Measurements from ENCODE around the gene LZTS3.
A peak's percentile ranks its signal among the peaks of the same experiment; 100 is the strongest.
"Not testable (repeated sequence)": the region's sequence is repeated elsewhere in the genome, so short reads cannot be mapped to it uniquely, and the experiment has no call there.

Gene LZTS3

DNA sequence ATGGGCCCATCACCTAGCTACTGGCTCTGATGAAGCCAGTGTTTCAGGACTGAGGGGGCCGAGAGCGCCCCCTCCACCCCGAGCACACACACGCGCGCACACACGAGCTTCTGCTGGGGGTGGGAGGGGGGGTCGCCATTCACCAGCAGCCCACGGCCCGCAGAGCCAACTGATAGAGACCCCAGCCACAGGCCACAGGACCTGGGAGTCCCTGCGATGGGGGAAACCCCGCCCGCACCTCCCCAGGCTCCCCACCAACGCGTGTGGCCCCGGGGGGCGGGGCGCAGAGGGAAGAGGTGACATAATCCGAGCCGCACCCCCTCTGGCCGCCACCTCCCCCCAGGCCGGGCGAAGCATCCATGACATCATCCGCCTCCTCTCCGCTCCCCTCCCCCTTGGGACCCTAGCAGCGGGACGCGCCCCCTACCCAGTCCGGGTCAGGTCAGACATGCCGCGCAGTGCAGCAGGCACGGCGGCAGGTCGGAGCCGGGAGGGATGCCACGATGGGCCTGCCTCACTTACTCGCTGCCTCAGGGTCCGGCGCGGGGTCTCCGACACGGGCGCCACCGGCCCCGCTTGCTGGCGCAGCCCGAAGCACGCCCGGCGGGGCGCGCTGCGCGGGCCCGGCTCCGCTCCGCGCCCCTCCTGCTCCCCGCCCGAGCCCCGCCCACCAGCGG is at the start of gene LZTS3:
Gene LZTS3 (minus strand): TSS at position 617 of the 677 bp plus-strand sequence. CDS start 6,386 bp downstream, outside the sequence.
- DNase-seq (ENCODE audit: low read depth), result no peak

DNA sequence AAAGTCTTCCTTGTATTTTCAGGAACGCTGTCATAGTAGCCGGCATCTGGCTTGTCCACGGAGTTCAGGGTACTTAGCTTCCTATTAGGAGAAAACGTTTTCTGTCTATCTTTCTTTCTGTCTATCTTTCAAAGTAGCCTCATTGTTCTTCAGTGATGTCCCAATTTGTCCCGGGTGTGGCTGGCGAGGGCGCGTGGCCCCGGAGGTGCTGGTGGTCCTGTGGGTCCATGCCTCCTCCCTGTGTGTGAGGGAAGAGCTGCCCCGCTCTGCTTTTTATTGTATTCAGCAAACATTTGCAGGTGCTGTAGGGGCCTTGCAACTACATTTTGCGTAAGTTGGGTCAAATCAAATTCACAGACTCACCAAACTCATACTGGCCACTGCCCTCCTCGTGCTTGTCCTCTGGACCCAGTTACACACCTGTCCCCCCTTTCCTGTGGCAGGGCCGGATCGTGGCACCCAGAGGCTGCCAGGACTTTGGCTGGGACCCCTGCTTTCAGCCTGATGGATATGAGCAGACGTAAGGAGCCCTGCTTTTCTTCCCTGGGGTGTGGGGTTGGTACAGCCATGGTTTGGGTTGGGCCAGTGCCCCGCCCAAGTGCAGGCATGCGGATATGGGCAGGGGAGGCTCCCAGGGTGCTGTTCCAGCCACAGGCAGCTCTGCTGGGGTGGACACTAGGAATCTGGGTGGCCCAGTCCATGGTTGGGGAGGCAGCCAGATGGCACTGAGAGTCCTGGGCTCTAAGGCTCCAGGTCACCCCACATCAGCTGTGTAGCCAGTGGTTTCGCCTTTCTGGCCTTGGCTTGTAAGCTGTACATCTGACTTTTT is 48.3 kb upstream of the LZTS3 start:
- no peak for DNase-seq (ENCODE audit: low read depth)

GRCh38 chr20:3218307-3218988 is 45.1 kb upstream of the LZTS3 start:
- DNase-seq (ENCODE audit: low read depth), result no peak

DNA sequence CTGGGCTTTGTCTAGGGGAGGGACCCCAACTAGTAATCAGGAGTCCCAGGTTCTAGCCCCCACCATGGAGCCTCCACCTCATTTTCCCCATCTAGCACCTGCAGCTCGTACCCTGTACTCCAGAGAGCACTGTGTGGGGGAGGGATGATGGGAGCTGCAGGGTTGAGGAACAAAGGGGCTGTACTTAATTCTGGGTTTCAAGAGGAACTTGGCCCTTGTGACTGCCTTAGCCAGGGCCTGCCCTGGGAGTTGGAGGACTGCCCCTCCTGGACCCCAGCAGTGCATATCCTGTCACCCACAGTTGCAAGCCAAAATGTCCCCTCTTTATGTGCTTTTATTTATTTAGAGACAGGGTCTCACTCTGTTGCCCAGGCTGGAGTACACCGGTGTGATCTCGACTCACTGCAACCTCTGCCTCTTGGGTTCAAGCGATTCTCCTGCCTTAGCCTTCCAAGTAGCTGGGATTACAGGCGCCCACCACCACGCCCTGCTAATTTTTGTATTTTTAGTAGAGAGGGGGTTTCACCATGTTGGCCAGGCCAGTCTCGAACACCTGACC is 42.1 kb upstream of the LZTS3 start:
- DNase-seq (ENCODE audit: low read depth), result not testable (repeated sequence)

- no peak for DNase-seq (ENCODE audit: low read depth)
Measured at GRCh38 chr20:3213226-3213625, 39.9 kb upstream of the LZTS3 start.

DNA sequence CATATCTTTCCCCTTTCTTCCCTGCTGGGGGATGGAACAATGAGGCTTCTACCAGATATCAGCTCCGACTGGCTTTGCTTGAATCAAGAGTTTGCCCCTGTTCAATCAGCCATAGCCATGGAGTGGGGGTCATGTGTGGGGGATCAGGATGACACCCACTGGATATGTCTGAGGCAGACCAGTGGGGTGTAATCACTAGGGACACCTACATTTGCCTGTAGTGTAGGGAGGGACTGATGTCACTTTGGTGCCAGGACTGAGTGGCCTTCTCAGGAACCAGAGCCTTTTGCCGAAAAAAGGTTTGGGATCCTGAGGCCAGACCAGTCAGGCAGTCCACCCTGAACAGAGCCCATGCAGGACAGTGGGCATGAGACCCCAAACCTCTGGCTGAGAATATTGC is 37.0 kb upstream of the LZTS3 start:
- no peak for DNase-seq (ENCODE audit: low read depth)

- no peak for DNase-seq (ENCODE audit: low read depth)
Measured at GRCh38 chr20:3209946-3210317, 36.6 kb upstream of the LZTS3 start.

DNA sequence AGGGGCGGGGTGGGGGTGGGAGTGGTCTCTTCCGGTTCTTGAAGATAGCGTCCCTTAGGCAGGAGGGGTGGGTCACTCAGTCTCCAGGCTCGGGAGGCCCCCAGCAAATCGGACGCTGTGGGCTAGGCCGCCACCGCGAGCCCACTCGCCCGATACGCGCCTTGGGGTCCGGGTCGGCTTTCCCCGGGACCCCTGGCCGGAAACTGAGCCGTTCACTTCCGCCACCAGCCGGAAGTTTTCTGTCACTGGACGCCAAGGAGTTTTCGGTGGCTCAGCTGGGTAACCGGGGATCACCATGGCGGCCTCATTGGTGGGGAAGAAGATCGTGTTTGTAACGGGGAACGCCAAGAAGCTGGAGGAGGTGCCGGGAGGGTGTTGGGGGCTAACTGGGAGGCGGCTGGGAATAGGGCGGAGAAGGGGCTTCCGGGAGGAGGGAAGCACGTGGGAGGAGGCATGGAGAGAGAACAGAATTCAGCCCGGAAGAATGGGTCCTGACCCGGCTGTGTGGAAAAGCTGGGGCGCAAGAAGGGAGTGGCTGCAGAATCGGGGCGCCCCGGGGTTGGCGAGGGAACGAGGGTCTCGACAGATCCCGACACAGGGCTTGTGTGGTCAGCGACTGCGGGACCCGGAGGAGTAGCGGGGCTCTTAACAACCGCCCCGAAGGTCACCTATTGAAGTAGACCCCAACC is 36.1 kb upstream of the LZTS3 start, which contains the start of gene ITPA:
Gene ITPA (plus strand): TSS at position 242 of the 689 bp plus-strand sequence. CDS start 54 bp downstream, at position 296.
- peak; percentile 37 for DNase-seq (ENCODE audit: low read depth)

DNA sequence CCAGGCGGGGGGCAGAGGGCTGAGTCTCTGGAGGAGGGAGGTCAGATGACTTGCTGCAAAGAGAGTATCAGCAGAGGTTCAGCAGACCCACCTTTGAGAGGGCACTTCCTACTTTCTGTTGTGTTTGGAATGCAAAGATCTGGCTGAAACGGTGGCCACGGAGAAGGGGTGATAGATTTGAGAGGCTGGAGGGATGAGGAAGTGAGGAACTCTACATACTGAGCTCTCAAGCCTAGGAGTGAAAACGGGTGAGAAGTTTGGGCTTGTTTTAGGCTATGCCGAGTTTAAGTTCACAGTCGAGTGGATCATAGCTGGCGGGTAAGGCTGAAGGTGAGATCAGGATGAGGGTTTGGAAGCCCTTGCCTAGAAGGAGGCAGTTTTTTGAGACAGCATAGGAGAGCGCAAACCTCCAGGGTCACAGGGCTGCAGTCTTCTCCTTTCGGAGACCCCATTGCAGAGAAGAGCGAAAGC is 35.5 kb upstream of the LZTS3 start:
- DNase-seq (ENCODE audit: low read depth), result no peak

GRCh38 chr20:3204124-3204794 is 30.9 kb upstream of the LZTS3 start, which contains the start of gene DDRGK1:
Gene DDRGK1, minus strand, starts transcription at chr20:3204682. Its CDS starts 55 bp downstream, at chr20:3204627.
- peak; percentile 70 for DNase-seq (ENCODE audit: low read depth)

DNA sequence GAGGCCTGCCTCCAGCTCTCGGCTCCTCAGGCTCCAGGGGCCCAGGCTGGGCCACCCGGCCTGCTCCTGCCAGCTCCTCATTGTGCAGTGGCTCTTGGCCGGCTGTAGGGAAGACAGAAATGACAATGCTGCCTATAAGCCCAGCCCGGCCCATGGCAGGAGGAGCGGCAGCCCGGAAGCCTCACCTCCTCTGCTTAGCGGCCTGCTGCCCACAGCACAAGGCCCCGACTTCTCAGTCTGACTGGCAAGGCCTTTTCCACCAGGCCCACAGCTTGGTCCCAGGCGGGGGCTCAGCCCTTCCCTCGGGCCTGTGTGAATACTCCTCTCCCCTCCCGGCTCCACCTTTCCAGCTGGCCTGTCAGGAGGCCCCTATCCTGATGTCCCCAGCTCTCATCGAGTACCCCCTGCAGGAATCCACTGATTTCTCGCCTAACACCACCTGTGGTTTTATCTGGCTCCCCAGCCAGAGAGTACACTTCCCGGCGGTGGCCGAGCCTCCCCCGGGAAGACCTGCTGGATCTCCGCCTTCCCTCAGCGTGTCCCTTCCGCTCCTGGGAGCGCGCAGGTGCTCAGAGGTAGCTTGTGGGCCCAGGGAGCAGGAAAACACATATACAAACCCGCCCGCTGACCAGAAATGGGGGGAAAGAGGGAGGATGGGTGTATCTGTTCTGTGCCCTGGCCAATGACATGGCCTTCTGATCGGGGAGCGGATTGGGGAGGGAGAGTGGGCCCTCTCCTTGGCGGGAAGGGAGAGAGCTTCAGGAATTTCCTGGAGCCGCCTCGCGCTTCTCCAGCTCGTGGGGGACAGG is 30.2 kb upstream of the LZTS3 start:
- DNase-seq (ENCODE audit: low read depth), result peak; percentile 31

DNA sequence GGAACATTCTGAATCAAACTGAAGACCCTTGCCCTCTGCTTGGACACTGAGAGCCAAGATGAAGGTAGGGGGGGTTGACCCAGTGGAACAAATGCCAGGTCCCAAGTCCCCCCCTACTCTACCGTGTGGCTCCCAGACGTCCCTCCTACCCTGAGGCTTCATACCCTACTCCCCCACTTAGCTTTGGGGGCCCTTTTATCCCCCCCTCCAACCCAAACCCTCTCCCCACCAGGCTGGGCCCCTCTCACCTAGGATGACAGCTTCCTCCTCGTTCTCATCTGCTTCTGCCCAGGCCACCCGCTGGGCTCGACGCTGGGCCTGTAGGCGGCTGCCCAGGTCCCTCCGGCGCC is 29.6 kb upstream of the LZTS3 start:
- DNase-seq (ENCODE audit: low read depth), result no peak

DNA sequence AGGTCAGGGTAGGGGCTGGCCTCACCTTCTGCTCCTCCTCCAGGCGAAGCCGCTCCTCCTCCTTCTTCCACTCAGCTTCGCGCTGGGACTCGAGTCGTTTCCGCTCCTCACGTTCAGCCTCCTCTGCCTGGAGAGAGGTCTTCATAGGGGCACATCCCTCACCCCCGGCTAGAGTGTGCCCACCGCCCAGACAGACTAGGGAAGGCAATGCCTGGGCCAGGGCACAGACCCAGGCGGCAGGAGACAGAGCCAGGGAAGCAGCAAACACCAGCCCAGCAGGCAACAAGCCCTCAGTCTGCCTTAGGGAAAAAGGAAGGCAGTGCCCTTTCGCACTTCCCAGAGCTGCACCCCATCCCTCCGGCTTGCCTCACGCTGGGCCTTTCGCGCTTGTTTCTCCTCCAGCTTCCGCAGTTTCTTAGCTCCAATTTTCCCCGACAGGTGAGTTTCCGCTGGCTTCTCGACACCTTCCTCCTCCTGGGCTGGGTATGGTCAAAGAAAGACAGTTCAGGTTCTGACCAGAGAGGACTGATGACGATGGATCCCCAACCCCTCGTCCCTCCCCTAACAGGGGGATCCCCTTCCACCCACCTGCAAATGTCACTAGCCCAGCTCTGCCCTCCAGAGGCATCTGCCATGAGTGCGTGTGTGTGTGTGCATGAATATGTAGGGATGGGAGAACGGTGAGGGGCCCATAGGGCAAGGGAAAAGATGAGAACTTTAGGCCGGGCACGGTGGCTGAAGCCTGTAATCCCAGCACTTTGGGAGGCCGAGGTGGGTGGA is 26.8 kb upstream of the LZTS3 start:
- no peak for DNase-seq (ENCODE audit: low read depth)

- no peak for DNase-seq (ENCODE audit: low read depth)
Measured at GRCh38 chr20:3199206-3199605, 25.9 kb upstream of the LZTS3 start.

GRCh38 chr20:3195590-3196237 is 22.4 kb upstream of the LZTS3 start:
- DNase-seq (ENCODE audit: low read depth), result no peak

- no peak for DNase-seq (ENCODE audit: low read depth)
Measured at GRCh38 chr20:3194617-3195280, 21.4 kb upstream of the LZTS3 start.

- DNase-seq (ENCODE audit: low read depth), result no peak
Measured at GRCh38 chr20:3193806-3194616, 20.7 kb upstream of the LZTS3 start.

Measured in fibroblast of gingiva (primary cell).